Tibial artery (tissue), 4 donors: Measurements from ENCODE around the gene FBLN5.
A peak's percentile ranks its signal among the peaks of the same experiment; 100 is the strongest.

Source experiments
- DNase-seq, 2 donors: peaks; one replicate each; pipeline ENCODE4 v3.0.0-alpha.2; 2019
- H3K27ac ChIP-seq, 2 donors: fragments of 200-600 bp; sonication (generic) in 1 of 2; 1 replicate in 1 of 2; 2 replicates in 1 of 2; pipeline ENCODE4 v1.5.1; 2018 to 2019; ENCODE audit warnings: mild to moderate bottlenecking in 1 of 2
- H3K27me3 ChIP-seq, 2 donors: fragments of 200-600 bp; sonication (generic) in 1 of 2; one replicate each; pipeline versions ENCODE4 v1.5.1 to v1.6.0; 2016 to 2019
- H3K36me3 ChIP-seq, 3 donors: fragments of 200-600 bp; sonication (generic) in 2 of 3; one replicate each; pipeline ENCODE4 v1.5.1; 2016 to 2019; ENCODE audit warnings: mild to moderate bottlenecking in 2 of 3
- H3K4me1 ChIP-seq, 4 donors: fragments of 200-600 bp; sonication (generic) in 2 of 4; 1 replicate in 3 of 4; 2 replicates in 1 of 4; pipeline ENCODE4 v1.5.1; 2016 to 2019
- H3K4me3 ChIP-seq, 2 donors: fragments of 200-600 bp; sonication (generic) in 1 of 2; 1 replicate in 1 of 2; 2 replicates in 1 of 2; pipeline ENCODE4 v1.5.1; 2018 to 2019; ENCODE audit warnings: mild to moderate bottlenecking in 2 of 2
- H3K9me3 ChIP-seq, 3 donors: fragments of 200-600 bp; sonication (generic) in 1 of 3; one replicate each; pipeline ENCODE4 v1.5.1; 2016 to 2019
- intact Hi-C: fragments of 100-400 bp; cut with DNase I; formaldehyde crosslinking; loops from one replicate; pipeline ENCODE4 v1.15.0; 2023; ENCODE audit warnings: low total_unique reads
- TF ChIP-seq, protein P1 (sequence below), 2 experiments: fragments of 200-600 bp in 1 of 2; fragments of 450-650 bp in 1 of 2; IDR thresholded peaks; one replicate each; pipeline ENCODE4 v1.5.1; 2017 to 2019; ENCODE audit warnings: antibody characterized with exemption in 2 of 2, mild to moderate bottlenecking in 1 of 2, moderate library complexity in 1 of 2

The FBLN5 gene

DNA sequence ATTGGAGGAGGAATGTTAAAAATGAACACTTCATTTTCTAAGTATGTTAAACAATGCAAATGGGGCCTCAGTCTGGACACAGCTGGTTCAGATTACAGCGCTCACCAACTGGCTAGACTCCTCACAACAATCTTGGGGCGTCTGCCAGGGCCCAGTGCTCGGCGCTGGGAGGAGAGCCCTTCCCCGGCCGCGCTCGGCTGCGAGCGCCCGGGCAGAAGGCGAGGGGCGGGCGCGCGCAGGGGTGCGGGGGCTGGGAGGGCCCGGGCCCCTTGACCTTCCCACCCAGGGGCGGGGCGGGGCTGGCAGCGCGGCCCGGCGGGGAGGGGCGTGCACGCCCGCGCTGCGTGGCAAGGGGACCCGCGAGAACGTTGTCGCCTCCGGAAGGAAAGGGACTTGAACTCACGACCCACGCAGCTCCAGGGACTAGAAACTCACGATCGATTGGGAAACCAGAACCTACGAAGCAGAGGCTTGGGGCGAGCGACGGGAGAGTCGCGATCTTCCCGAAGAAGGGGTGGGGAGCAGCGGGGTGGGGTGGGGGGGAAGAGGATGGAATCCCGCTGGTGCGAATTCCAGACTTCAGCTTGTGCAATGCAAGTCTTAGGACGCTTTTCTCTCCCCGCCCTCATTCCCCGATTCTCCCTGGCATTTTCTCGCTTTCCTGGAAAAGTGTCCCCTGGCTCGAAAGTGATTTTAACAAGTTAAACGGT, at the start of gene FBLN5:
FBLN5 (minus strand) TSS at position 220 of the 710 bp plus-strand sequence. CDS start 465 bp downstream, outside the sequence.
- Histone ChIP-seq H3K4me1 (peaks cover 0 to 35% (median 13%) of the 10 kb centered on the region in 4 donors), H3K4me3 (peak within 1 kb of the TSS; percentile 77 to 79), H3K9me3 (no peaks in the 10 kb centered on the region), H3K36me3 (no peaks in the 10 kb centered on the region), H3K27me3 (no peaks in the 10 kb centered on the region), H3K27ac (peak within 1 kb of the TSS; percentile 81 to 92)
- intact Hi-C loops = loop anchor here (5.0 kb wide), 1 partner anchor 50 kb away; no protein-coding TSS in a partner anchor
- TF ChIP-seq, protein P1, sequence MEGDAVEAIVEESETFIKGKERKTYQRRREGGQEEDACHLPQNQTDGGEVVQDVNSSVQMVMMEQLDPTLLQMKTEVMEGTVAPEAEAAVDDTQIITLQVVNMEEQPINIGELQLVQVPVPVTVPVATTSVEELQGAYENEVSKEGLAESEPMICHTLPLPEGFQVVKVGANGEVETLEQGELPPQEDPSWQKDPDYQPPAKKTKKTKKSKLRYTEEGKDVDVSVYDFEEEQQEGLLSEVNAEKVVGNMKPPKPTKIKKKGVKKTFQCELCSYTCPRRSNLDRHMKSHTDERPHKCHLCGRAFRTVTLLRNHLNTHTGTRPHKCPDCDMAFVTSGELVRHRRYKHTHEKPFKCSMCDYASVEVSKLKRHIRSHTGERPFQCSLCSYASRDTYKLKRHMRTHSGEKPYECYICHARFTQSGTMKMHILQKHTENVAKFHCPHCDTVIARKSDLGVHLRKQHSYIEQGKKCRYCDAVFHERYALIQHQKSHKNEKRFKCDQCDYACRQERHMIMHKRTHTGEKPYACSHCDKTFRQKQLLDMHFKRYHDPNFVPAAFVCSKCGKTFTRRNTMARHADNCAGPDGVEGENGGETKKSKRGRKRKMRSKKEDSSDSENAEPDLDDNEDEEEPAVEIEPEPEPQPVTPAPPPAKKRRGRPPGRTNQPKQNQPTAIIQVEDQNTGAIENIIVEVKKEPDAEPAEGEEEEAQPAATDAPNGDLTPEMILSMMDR (IDR thresholded peaks at IDR 0.05) = no peak
- DNase-seq = peak; percentile 65 to 84

- no peaks in the 10 kb centered on the region for H3K27me3 ChIP-seq
- H3K4me1 ChIP-seq = peaks cover 0 to 11% (median 2%) of the 10 kb centered on the region in 4 donors
- intact Hi-C loops = loop anchor here (5.0 to 10.0 kb wide), 2 partner anchors 50 to 342 kb away; partner anchors contain the start of gene FBLN5
- TF ChIP-seq, protein P1 (IDR thresholded peaks at IDR 0.05) = peak; percentile 61 to 65
- H3K4me3 ChIP-seq = no peak overlapping the region
- no peak for DNase-seq
- H3K36me3 ChIP-seq = peaks cover 16 to 46% (median 22%) of the 10 kb centered on the region in 3 donors
- no peak overlapping the region for H3K27ac ChIP-seq
- H3K9me3 ChIP-seq = no peaks in the 10 kb centered on the region
These were observed 49.5 kb upstream of the FBLN5 start for GRCh38 chr14:91996948-91997371.

GRCh38 chr14:91987192-91987591, 39.7 kb upstream of the FBLN5 start:
- TF ChIP-seq, protein P1 (IDR thresholded peaks at IDR 0.05) = no peak
- no peaks in the 10 kb centered on the region for H3K27me3 ChIP-seq
- H3K4me1 ChIP-seq = peaks cover 0 to 53% (median 35%) of the 10 kb centered on the region in 4 donors
- no peak overlapping the region for H3K4me3 ChIP-seq
- intact Hi-C loops = no loop called here
- peaks cover 5 to 30% (median 26%) of the 10 kb centered on the region in 3 donors for H3K36me3 ChIP-seq
- H3K9me3 ChIP-seq = no peaks in the 10 kb centered on the region
- H3K27ac ChIP-seq = peak overlapping the region; percentile 36 to 60
- DNase-seq = peak; percentile 44 to 72

- intact Hi-C loops = no loop called here
- TF ChIP-seq, protein P1 (IDR thresholded peaks at IDR 0.05) = no peak
- H3K4me1 ChIP-seq = peaks cover 0 to 64% (median 35%) of the 10 kb centered on the region in 4 donors
- no peaks in the 10 kb centered on the region for H3K9me3 ChIP-seq
- no peaks in the 10 kb centered on the region for H3K27me3 ChIP-seq
- peak overlapping the region; percentile 36 to 60 for H3K27ac ChIP-seq
- H3K4me3 ChIP-seq = no peak overlapping the region
- DNase-seq = peak in 1 of 2 donors; percentile 53
- peaks cover 0 to 16% (median 16%) of the 10 kb centered on the region in 3 donors for H3K36me3 ChIP-seq
These were observed 38.2 kb upstream of the FBLN5 start for GRCh38 chr14:91985521-91986255.

DNA sequence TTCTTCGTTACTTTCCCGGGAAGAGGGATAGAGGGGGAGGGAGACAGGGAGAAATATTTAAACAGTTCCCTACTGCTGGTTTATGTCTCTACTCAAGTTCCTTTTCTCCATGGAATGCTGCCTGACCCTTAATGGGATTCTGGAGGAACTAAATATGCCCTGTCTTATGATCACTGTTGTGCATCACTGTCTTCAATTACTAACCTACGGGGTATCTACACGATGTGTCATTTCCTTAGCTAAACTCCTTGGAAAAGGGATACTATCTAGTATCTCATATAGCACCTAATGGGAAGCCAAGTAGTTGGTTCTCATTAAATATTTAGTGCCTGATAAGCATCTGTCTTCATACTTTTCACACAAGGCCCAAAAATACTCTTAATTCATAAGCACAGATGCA, 37.5 kb upstream of the FBLN5 start:
- no peak for DNase-seq
- Histone ChIP-seq H3K9me3 (no peaks in the 10 kb centered on the region), H3K4me1 (peaks cover 0 to 71% (median 36%) of the 10 kb centered on the region in 4 donors), H3K27me3 (no peaks in the 10 kb centered on the region), H3K36me3 (peaks cover 0 to 16% (median 16%) of the 10 kb centered on the region in 3 donors), H3K4me3 (no peak overlapping the region), H3K27ac (peak overlapping the region; percentile 8 to 60)
- TF ChIP-seq, protein P1 (IDR thresholded peaks at IDR 0.05) = no peak
- intact Hi-C loops = no loop called here
